Mesothelial cell of epicardium (in vitro differentiated cells): ENCODE data around the gene SDF2L1. TPM values are rescaled to one million over a fixed set of nuclear protein-coding genes. Genes with fewer than 3 reads are reported as not detected.
"Not testable (repeated sequence)": the region's sequence is repeated elsewhere in the genome, so short reads cannot be mapped to it uniquely, and the experiment has no call there.

Experiments
- DNase-seq, 2 experiments: peaks; one replicate each; pipeline ENCODE4 v3.0.0; 2021; ENCODE audit warnings: low spot score in 2 of 2; ENCODE audit not compliant: unreplicated experiment in 2 of 2
- H3K27ac Mint-ChIP-seq: 2 replicates; pipeline ENCODE4 v1.8.0; 2021; ENCODE audit warnings: mixed read lengths
- H3K27me3 Mint-ChIP-seq: 2 replicates; pipeline ENCODE4 v1.8.0; 2021; ENCODE audit warnings: low read depth, mixed read lengths
- H3K36me3 Mint-ChIP-seq: 2 replicates; pipeline ENCODE4 v1.8.0; 2021; ENCODE audit warnings: mixed read lengths
- H3K4me1 Mint-ChIP-seq: 2 replicates; pipeline ENCODE4 v1.8.0; 2021; ENCODE audit warnings: mixed read lengths
- H3K4me3 Mint-ChIP-seq: 2 replicates; pipeline ENCODE4 v1.8.0; 2021; ENCODE audit warnings: mild to moderate bottlenecking, moderate library complexity, mixed read lengths
- H3K9me3 Mint-ChIP-seq: 2 replicates; pipeline ENCODE4 v1.8.0; 2021; ENCODE audit warnings: mixed read lengths
- CTCF ChIP-seq: fragments of 200-600 bp; sonication (generic); IDR thresholded peaks from one replicate; pipeline ENCODE4 v1.5.0; 2021; ENCODE audit warnings: antibody characterized with exemption; ENCODE audit not compliant: unreplicated experiment
- total RNA-seq: library from RNA; stranded (reverse); gene quantifications from 3 replicates; pipeline ENCODE4 v1.2.1, GENCODE V29; 2021

SDF2L1 gene
- total RNA-seq: 19.6 to 22.1 TPM (median 20.2 TPM) in 3 replicates

GRCh38 chr22:21641789-21642583 is at the start of gene SDF2L1:
SDF2L1 (plus strand) TSS chr22:21642302; CDS start chr22:21642337, 35 bp downstream.
- Mint-ChIP-seq H3K27me3 (peaks cover 6% of the 10 kb centered on the region), H3K36me3 (peaks cover 11% of the 10 kb centered on the region), H3K27ac (peak within 1 kb of the TSS; percentile 88), H3K9me3 (no peaks in the 10 kb centered on the region), H3K4me3 (peak within 1 kb of the TSS; percentile 78), H3K4me1 (peaks cover 19% of the 10 kb centered on the region)
- peak; percentile 39 for TF ChIP-seq CTCF
- peak; percentile 93 to 96 for DNase-seq

GRCh38 chr22:21592422-21592821 is 49.7 kb upstream of the SDF2L1 start:
- H3K27me3 Mint-ChIP-seq: no peaks in the 10 kb centered on the region
- no peaks in the 10 kb centered on the region for H3K9me3 Mint-ChIP-seq
- H3K27ac Mint-ChIP-seq: no peak overlapping the region
- DNase-seq: no peak
- no peak overlapping the region for H3K4me3 Mint-ChIP-seq
- peaks cover 13% of the 10 kb centered on the region for H3K4me1 Mint-ChIP-seq
- H3K36me3 Mint-ChIP-seq: peaks cover 30% of the 10 kb centered on the region
- no peak for TF ChIP-seq CTCF

GRCh38 chr22:21593406-21594232 is 48.5 kb upstream of the SDF2L1 start:
- no peak for TF ChIP-seq CTCF
- no peaks in the 10 kb centered on the region for H3K27me3 Mint-ChIP-seq
- no peaks in the 10 kb centered on the region for H3K9me3 Mint-ChIP-seq
- DNase-seq: no peak
- H3K4me1 Mint-ChIP-seq: peaks cover 5% of the 10 kb centered on the region
- H3K36me3 Mint-ChIP-seq: peaks cover 30% of the 10 kb centered on the region
- H3K4me3 Mint-ChIP-seq: no peak overlapping the region
- H3K27ac Mint-ChIP-seq: no peak overlapping the region

- no peak for TF ChIP-seq CTCF
- peaks cover 5% of the 10 kb centered on the region for H3K4me1 Mint-ChIP-seq
- H3K27me3 Mint-ChIP-seq: no peaks in the 10 kb centered on the region
- no peak for DNase-seq
- no peak overlapping the region for H3K27ac Mint-ChIP-seq
- no peaks in the 10 kb centered on the region for H3K9me3 Mint-ChIP-seq
- H3K4me3 Mint-ChIP-seq: no peak overlapping the region
- peaks cover 30% of the 10 kb centered on the region for H3K36me3 Mint-ChIP-seq
Observed at GRCh38 chr22:21594865-21595452, 47.1 kb upstream of the SDF2L1 start.

- DNase-seq, H3K4me3 Mint-ChIP-seq, H3K27me3 Mint-ChIP-seq, H3K9me3 Mint-ChIP-seq, H3K4me1 Mint-ChIP-seq, H3K27ac Mint-ChIP-seq: not testable (repeated sequence)
- H3K36me3 Mint-ChIP-seq: peaks cover 30% of the 10 kb centered on the region
Observed at GRCh38 chr22:21596356-21597135, 45.6 kb upstream of the SDF2L1 start.
